ENCODE measurements around the gene KIF14.
A peak's percentile ranks its signal among the peaks of the same experiment; 100 is the strongest.
"Not testable (repeated sequence)": the region's sequence is repeated elsewhere in the genome, so short reads cannot be mapped to it uniquely, and the experiment has no call there.

The KIF14 gene

DNA sequence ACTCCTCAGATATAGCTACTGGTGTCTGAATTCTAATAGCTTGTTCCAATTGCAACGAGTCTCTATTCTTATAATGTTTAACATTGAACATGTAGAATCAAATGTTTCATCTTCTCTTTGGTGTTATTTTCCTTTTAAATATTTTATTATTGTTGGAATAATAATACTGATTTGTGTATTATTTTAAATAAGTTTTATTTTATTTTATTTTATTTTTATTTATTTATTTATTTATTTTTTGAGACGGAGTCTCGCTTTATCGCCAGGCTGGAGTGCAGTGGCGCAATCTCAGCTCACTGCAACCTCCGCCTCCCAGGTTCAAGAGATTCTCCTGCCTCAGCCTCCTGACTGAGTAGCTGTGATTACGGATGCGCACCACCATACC lies 10.0 kb upstream of the KIF14 start:
- DNase-seq, result not testable (repeated sequence)

DNA sequence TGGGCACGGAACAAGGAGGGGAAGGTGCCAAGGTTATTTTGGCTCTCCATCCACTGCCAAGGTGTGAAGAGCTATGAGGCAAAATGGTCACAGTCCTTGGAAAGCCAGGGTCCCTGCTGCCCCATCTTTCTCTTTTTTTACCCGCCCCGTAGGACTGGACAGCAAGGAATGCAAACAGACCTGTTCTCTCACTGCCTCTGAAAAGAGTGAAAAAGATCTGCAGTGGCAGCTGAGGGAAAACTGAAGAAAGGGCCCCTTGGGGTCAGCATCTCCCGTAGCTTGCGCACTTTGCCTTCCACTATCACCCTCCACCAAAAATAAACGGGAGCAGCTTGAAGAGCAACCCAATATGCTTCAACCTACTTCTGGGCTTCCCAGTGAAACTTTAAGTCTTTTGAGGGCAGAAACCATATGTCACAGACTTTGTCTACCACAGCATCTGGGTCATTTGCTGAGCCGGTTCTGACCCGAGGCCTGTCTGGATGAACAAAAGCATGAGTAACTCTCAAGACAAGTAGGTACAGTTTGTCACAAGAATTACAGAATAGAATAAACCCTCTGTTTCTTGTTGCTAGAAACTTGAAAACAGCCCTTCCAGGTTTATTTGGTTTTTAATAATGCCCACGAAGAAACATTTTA lies 9.4 kb upstream of the KIF14 start:
- DNase-seq, result no peak

DNA sequence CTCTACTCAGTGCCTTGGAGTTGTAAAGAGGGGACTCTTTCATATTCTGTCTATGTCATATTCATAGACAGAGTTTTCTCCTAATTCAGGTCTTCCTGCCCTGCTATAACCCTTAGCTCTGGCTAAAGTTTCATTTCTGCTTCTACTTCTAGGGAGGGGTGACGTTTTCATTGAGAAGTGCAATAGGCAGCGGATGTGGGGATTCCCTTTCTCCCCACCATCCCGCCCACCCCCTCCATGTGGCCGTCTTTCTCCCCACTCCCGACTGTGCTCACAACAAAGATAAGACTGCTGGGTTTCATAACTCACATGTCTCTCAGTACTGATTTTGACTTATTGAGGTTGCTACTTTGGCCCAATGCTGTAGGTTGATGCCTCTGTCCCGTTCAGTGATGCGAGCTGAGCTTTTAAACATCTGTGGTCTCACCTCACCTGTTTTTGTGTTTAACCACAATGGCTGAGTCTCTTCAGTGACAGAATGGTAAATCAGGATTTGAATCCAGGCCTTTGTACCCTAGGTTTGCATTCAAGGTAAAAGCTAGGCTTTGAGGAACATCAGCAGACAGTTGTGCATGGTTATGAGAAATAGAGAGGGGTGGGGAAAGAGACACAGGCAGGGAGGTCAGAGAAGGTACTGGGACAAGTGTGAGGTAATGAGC lies 7.8 kb upstream of the KIF14 start:
- DNase-seq, result no peak

DNA sequence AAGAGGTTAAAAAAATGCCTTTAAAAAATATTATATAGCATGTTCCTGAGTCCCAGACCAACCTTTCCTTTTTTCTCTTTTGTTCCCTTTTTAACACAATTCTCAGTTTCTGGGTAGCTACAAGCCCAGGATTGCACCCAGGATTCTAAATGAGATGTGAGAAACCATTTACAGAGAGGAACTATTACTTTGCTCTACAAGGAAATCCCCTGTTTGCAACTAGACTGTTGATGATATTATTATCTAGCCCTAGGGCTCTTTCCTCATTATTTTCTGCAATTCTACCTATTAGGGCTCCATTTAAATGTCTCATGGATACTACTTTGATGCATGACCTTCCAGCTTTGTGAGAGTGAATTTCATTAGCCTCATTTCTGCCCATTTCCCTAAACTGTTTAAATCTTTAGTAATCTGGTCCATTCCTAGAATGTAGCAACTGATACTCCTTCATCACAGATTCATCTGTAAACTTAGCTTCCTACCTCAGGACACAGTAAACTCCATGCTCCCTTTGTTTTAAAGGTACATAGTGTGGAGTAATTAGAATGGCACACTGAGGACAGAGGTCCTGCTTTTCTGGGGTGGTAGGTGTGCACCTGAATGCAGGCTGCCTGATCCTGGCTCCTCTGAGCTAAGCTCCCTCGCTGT lies 7.1 kb upstream of the KIF14 start:
- DNase-seq, result no peak

DNA sequence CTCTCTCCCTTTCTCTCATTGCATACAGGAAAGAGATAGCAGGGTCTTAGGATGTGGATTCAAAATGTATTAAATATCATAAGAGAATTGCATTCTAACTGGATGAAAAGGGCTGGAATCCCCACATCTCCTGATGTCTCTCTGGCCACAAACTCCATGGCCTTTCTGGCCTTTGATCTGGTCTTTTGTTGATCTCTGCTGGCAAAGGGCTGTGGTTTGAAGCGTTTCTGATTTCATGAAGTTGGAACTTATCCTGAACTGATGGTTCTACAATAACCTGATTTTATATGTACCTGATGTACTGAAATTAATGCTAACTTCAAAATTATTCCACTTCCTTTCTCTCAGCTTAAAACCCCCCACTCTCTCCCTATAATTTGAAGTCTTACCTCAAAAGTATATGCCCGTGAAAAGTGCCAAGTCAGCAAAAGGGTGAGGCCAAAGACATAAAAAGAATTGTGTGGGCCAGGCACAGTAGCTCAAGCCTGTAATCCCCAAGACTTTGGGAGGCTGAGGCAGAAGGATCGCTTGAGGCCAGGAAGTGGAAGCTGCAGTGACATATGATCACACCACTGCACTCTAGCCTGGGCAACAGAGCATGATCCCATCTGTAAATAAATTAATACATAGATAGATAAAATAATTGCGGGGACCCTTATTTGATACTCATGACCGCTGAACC lies 6.4 kb upstream of the KIF14 start:
- no peak for DNase-seq

DNA sequence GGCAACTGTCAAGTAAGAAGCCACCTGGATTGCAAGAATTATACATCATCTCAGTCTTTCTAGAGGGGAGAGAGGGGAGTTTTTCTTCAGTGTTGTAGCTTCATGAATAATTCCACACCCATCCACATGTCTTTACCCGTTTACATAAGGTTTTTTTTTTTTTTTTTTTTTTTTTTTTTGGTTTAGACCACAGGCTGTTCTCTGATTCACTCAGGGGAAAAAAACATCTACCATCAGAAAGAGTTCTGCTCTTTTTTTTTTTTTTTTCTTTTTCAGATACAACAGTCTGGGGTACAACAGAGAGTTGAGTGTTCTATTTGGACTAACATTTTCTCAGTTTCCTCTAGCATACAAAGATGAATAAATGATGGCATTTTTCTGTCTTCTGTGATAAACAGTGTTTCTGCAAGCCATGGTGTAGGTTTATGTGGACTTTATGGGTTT lies 4.9 kb upstream of the KIF14 start:
- no peak for DNase-seq

DNA sequence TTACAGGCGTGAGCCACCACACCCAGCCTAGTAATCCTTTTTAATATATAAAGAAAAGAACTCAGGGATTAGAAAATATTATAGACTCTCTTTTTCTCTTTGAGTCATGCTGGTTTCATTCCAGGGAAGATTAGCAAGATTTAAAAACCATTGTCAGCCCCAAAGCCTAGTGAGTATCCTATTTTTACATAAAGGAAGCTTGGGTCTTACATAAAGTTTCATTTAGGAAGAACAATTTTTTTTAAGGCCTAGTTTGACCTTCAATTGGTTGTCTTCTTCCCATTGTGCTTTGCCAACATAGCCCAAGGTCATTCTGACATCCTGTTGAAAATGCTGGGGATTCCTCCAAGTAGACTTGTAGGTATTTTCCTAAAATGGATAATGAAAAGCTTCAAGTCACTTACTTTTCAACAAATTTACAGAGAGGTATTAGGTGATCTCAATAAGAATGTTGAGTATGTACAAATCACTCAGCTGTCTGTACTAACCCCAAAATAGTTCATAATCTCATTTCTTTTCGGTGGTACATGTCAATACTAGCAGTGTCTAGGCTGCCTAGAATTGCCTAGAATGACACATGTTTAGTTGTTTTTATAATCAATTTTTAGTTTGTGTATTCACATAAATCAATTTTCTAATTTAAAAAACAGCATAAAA lies 4.3 kb upstream of the KIF14 start:
- no peak for DNase-seq

DNA sequence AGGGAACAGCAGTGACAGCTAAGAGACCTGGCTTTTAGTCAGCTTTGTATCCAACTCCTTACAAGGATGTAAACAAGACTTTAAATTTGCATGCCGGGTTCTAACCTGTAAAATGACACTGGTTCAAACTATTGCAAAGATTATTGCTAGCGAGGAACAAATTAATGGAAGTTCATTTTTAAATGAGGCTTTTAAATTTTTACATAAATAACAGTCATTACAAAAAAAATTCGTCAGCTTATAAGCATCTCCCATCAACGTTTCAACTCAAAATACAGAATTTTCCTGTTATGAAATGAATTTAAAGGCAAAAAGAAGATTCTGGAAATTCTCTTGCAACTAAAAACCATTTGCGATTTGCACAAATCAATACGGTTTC lies 668 bp downstream of the KIF14 start:
- no peak for DNase-seq

DNA sequence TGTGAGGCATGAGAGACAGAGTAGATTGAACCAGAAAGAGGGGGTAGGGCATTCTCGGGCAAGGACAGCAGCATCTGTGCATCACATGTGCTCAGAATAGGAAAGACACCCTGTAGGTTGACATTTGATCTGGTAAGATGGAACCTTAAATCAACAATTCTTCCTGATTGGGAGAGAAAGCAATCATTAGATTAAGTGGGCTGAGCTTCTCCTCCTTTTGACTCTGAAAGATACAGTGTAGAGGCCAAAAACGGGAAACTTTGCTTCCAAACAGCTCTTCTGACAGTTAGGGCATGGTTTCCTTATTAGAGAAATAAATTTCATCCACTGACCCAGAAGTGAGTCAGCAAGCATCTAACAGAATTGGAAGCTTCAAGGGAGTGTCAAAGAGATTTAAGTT lies 9.7 kb downstream of the KIF14 start:
- no peak for DNase-seq

DNA sequence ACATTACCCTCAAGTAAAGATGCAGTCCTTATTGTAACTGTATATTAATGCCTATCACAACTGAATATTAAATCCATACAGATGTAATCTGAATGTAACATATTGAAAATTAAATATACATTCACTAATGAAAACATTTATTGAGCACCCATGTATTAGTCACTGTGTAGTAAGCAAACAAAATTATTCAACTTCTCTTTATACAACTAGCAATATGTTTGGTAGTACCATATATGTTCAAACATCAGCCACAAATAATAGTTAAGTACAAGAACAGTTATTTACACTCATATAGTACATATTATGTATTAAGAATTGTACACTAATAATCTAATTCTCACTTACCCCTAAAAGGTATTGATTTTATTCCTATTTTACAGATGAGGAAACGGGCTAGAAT lies 17.9 kb downstream of the KIF14 start:
- no peak for DNase-seq

DNA sequence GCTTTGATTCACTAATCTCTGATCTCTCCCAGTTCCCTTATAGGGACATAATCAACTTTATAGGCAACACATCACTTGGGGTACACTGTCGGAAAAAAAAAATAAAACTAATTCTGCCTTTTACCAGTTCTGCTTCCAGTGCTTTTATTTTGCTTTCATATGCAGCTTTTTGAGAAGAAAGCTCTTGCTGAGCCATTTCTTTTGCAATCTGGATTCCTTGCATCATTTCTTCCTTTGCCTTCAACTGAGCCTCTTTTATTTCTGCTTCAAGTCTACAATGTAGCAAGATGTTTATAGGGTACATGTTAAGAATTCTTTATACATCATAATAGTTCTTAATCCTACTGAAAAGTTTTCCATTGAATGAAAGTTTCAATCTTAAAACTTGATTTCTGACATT lies 30.6 kb downstream of the KIF14 start:
- no peak for DNase-seq

DNA sequence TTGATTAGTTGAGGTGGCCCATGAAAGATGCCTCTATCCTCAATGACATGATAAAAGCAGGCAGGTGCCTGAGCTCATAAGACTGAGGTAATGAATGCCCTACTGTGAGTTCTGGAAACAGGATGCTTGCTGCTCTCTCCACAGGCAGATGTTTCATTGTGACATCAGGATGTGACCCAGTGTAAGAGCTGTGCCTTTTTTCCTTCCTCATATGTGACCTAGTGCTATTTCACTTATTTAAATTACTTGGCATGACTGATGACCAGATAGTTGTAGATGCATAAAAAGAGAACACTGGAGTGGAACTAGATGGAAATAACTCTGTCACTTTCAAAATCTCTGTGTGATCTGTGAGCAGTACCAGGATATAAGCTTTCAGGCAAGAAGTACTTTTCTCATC lies 31.9 kb downstream of the KIF14 start:
- no peak for DNase-seq

DNA sequence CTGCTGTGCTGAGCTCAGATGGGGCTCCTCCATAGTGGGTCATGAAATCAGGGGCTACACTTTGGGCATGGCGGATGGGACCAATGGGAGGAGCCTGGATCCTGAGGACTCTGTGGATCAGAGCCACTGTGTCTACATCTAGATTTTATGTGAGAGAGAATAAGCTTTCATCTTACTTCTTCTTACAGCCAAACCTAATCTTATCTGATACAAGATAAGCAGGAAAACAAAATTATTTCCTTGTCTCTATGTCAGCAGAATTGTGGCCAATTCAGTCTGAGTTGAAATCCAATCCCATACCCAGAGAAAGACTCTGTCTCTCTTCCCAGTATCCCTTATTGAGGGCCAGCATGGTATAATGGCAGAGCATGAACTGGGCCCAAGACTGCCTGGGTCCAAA lies 56.2 kb downstream of the KIF14 start:
- DNase-seq, result no peak

DNA sequence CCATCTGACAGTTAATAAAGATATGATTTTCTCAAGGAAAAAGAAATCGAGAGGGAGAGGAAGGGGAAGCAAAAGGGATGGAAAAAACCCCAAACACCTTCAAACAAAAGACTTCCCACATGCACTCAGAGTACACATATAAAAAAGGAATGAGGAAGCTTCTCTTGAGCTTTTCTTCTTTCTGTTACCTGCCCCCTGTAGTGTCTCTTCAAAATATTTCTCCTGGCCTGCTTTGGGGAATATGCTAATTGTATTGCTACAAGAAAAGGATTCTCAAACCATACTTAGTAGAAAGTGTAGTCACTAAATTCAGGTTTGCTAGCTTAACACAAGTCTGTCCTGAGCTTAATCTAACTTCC lies 58.7 kb downstream of the KIF14 start:
- no peak for DNase-seq

DNA sequence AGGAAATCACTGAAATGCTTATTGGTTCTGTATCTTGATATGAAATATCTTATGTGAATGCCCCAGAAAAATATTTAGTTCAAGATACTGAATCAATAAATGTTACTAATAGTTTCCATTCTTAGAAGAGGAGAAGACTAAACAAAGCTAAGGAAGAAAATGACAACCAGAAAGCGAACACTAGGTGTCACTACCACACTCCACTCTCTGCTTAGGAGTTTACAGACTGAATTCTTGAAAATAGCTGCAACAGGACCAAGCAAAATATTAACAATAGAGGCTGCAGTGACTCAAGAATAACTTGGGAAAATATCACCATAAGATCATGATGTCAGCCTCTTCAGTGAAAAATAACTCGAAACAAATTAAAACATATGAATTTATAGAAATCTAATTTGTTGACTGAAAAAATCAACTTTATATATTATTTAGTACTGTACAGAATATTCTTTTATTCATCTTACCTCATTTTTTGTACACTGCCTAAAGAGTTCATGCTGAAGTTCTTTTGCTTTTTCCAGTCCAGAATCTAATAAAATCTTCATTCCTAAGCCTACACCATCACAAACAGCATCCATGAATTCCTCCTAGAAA lies 61.6 kb downstream of the KIF14 start:
- DNase-seq, result peak in 1 of 2 experiments; percentile 0

DNA sequence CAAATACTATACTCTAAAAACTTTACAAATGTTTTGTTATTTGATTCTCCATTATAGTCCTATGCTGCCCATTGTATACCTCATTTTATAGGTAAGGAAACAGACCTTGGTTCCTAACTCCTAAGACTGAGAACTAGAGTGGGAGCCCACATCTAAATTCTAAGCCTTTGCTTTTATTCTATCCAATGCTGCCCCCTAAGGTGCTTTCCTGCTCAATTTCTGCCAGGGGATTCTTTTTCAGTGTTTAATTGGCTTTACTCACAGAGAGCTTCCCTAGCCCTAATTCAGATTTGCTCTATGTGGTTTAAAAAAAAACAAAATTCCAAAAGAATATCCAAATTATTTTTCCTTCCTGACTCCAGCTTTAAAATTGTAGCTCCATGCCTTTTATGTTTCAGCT lies 64.5 kb downstream of the KIF14 start:
- no peak for DNase-seq

DNA sequence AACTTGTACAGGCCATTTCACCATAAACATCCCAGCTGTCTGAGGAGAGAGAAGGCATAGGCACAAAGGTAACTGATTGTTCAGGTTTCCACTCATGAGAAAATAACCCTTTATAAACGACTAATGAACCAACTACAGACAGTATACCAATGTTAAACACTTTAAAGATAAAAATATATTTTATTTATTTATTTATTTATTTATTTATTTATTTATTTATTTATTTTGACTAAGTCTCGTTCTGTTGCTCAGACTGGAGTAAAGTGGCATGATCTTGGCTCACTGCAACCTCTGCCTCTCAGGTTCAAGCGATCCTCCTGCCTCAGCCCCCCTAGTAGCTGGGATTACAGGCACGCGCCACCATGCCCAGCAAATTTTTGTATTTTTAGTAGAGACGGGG lies 67.8 kb downstream of the KIF14 start:
- not testable (repeated sequence) for DNase-seq

DNA sequence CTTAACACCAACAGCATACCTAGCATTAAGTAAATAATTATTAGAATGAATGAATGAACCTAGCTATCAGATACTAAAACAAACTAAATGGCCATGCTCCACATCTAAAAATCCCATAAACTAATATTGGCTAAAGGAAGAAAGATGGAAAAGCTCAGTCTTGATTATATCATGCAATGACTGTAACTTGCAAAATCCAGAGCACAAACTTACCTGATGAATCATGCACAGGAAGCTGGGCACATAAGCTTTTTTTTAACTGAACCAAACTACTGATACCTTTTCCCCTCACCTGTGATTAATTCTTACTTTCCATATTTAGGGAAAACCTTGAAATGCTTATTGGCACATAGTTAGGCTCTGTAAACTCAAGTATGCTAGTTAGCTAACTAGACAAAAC lies 70.2 kb downstream of the KIF14 start:
- no peak for DNase-seq

DNA sequence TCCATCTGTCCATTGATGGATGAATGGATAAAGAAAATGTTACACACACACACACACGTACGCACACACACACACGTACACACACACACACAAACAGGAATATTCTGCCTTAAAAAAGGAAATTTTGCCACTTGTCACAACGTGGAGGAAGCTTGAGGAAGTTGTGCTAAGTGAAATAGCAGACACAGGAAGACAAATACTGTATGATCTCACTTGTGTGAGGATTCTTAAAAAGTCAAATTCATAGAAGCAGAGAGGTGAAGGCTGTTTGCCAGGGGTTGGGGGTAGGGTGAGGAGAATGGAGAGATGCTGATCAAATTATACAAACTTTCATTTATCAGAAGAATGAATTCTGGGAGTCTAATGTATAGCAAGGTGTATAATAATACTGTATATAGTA lies 73.2 kb downstream of the KIF14 start:
- no peak for DNase-seq

DNA sequence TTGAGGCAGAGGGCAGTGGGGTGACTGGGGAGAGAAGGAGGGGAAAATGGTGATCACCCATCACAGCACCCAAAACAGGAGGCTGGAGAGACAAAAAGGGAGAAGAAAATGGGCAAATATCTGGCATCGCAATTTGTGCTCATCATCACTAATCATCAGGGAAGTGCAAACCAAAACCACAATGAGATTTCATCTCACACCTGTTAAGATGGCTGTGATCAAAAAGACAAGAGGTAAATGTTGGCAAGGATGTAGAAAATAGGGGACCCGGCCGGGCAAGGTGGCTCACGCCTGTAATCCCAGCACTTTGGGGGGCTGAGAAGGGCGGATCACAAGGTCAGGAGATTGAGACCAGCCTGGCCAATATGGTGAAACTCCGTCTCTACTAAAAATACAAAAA lies 74.0 kb downstream of the KIF14 start:
- DNase-seq, result no peak

DNA sequence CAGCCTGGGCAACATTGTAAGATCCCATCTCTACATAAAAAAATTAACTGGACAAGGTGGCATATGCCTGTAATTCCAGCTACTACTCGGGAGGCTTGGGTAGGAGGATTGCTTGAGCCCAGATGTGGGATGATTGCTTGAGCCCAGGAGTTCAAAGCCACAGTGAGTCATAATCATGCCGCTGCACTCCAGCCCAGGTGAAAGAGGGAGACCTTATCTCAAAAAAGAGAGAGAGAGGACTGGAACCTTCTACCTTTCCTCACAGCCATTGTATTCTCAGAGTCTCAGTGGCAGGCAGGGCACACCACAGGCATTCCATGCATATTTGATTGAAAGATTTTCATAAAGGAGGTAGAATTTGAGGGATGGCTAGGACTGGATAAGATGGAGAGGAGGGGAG lies 78.4 kb downstream of the KIF14 start:
- no peak for DNase-seq

DNA sequence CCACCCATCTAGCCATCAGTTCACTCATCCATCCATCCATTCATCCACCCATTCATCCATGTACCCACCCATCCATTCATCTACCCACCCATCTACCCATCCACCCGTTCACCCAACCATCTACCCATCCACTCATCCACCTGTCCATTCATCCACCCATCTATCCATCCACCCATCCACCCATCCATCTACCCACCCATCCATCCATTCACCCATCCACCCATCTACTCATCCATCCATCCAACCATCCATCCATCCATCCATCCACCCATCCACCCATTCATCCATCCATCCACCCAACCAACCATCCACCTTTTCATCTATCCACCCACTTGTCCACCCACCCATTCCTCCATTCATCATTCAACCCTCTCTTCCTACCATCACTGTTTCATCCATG lies 80.3 kb downstream of the KIF14 start:
- no peak for DNase-seq

DNA sequence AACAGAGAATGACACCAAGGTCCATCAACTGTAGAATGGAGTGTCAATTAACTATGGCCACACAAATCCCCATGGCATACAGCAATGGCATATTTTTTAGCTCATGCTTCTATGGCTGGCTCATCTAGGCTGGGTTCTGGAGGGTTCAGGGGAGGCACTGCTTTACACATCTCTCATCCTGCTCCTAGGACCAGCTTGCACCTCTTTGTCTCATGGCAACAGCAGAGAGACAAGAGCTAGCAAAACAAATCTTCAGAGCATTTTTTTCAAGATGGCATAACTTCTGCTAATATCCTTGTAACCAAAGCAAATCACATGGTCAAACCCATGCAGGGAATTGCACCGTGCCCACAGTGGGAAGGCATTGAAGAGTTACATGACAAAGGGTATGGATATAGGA lies 82.4 kb downstream of the KIF14 start:
- no peak for DNase-seq
